GM23338 (cell line): ENCODE data around the gene CACNA1C. TPM values are rescaled to one million over a fixed set of nuclear protein-coding genes. Genes with fewer than 3 reads are reported as not detected.

ENCODE experiments used
- ATAC-seq: fragments of 200-7000 bp; cut with Tn5 transposase; 3 replicates; pipeline ENCODE4 v1.9.1; 2020
- DNase-seq: peaks from one replicate; pipeline ENCODE4 v3.0.0-alpha.2; 2015; ENCODE audit warnings: low spot score
- H2AFZ ChIP-seq: fragments of 200-600 bp; sonication (generic); 2 replicates; pipeline ENCODE4 v1.8.0; 2016; ENCODE audit warnings: antibody characterized with exemption, mild to moderate bottlenecking, moderate library complexity
- H3F3A ChIP-seq: fragments of 200-600 bp; sonication (generic); replicated peaks from 2 replicates; pipeline ENCODE4 v1.8.0; 2017; ENCODE audit warnings: antibody characterized with exemption, mixed run types, low read depth
- H3K27ac ChIP-seq: fragments of 200-600 bp; sonication (generic); 2 replicates; pipeline ENCODE4 v1.6.1; 2016; ENCODE audit warnings: low read depth
- H3K27me3 ChIP-seq: fragments of 200-600 bp; sonication (generic); 2 replicates; pipeline ENCODE4 v1.8.0; 2016; ENCODE audit warnings: mild to moderate bottlenecking, mixed run types, moderate library complexity; ENCODE audit not compliant: insufficient read depth
- H3K36me3 ChIP-seq: fragments of 200-600 bp; sonication (generic); 2 replicates; pipeline ENCODE4 v1.8.0; 2016; ENCODE audit warnings: mild to moderate bottlenecking; ENCODE audit not compliant: insufficient read depth
- H3K4me1 ChIP-seq: fragments of 200-600 bp; sonication (generic); 2 replicates; pipeline ENCODE4 v1.8.0; 2016; ENCODE audit warnings: mild to moderate bottlenecking, moderate library complexity; ENCODE audit not compliant: insufficient read depth
- H3K4me2 ChIP-seq: fragments of 200-600 bp; sonication (generic); 2 replicates; pipeline ENCODE4 v1.7.1; 2017; ENCODE audit warnings: mixed run types
- H3K4me3 ChIP-seq: fragments of 200-600 bp; sonication (generic); 2 replicates; pipeline ENCODE4 v1.6.1; 2016; ENCODE audit warnings: mixed run types
- H3K79me2 ChIP-seq: fragments of 200-600 bp; sonication (generic); replicated peaks from 2 replicates; pipeline ENCODE4 v1.8.0; 2017; ENCODE audit warnings: mild to moderate bottlenecking; ENCODE audit not compliant: insufficient read depth
- H3K9me2 ChIP-seq: fragments of 200-600 bp; sonication (generic); 2 replicates; pipeline ENCODE4 v1.8.0; 2017; ENCODE audit not compliant: insufficient read depth
- H4K20me1 ChIP-seq: fragments of 200-600 bp; sonication (generic); replicated peaks from 2 replicates; pipeline ENCODE4 v1.8.0; 2017; ENCODE audit warnings: mild to moderate bottlenecking; ENCODE audit not compliant: insufficient read depth
- H3K27ac Mint-ChIP-seq: 2 replicates; pipeline ENCODE4 v1.8.0; 2020; ENCODE audit warnings: inconsistent platforms, mild to moderate bottlenecking, moderate library complexity, mixed read lengths
- H3K27me3 Mint-ChIP-seq: 3 replicates; pipeline ENCODE4 v1.8.0; 2022; ENCODE audit warnings: low read depth, mild to moderate bottlenecking, moderate library complexity, mixed read lengths, inconsistent platforms; ENCODE audit not compliant: insufficient read depth, poor library complexity
- H3K36me3 Mint-ChIP-seq: 3 replicates; pipeline ENCODE4 v1.8.0; 2021; ENCODE audit warnings: low read depth, mild to moderate bottlenecking, inconsistent platforms, moderate library complexity, mixed read lengths
- H3K4me1 Mint-ChIP-seq: 3 replicates; pipeline ENCODE4 v1.8.0; 2020; ENCODE audit warnings: mild to moderate bottlenecking, inconsistent platforms, mixed read lengths
- H3K4me3 Mint-ChIP-seq: 3 replicates; pipeline ENCODE4 v1.8.0; 2021; ENCODE audit warnings: moderate library complexity, mild to moderate bottlenecking, inconsistent platforms, mixed read lengths
- H3K9me3 Mint-ChIP-seq: 3 replicates; pipeline ENCODE4 v1.8.0; 2020; ENCODE audit warnings: moderate library complexity, mild to moderate bottlenecking, inconsistent platforms, mixed read lengths
- CREB1 ChIP-seq: fragments of 250-450 bp; sonication (Bioruptor Pico); IDR thresholded peaks from 2 replicates; pipeline ENCODE4 v1.5.0; 2020; ENCODE audit warnings: low read depth, mild to moderate bottlenecking, moderate library complexity
- CTCF ChIP-seq, 2 experiments: fragments of 200-600 bp in 1 of 2; sonication (generic) in 1 of 2; conservative IDR thresholded peaks; 2 replicates each; pipeline versions ENCODE4 v1.5.1 to v1.6.1; 2016 to 2017; ENCODE audit warnings: antibody characterized with exemption in 2 of 2, low read depth in 2 of 2, mild to moderate bottlenecking in 2 of 2, moderate library complexity in 1 of 2
- ETS1 ChIP-seq: IDR thresholded peaks from 2 replicates; pipeline ENCODE4 v1.6.1; 2016; ENCODE audit warnings: antibody characterized with exemption
- EZH2 ChIP-seq: fragments of 200-600 bp; sonication (generic); IDR thresholded peaks from one replicate; pipeline ENCODE4 v1.8.0; 2017; ENCODE audit warnings: antibody characterized with exemption, mild to moderate bottlenecking, low read depth; ENCODE audit not compliant: unreplicated experiment
- EZH2phosphoT487 ChIP-seq: fragments of 200-600 bp; sonication (generic); IDR thresholded peaks from one replicate; pipeline ENCODE4 v1.8.1; 2018; ENCODE audit warnings: antibody characterized with exemption; ENCODE audit not compliant: unreplicated experiment
- JUNB ChIP-seq: IDR thresholded peaks from one replicate; pipeline ENCODE4 v1.6.1; 2016; ENCODE audit warnings: antibody characterized with exemption; ENCODE audit not compliant: unreplicated experiment
- NANOG ChIP-seq: IDR thresholded peaks from 2 replicates; pipeline ENCODE4 v1.6.1; 2016; ENCODE audit warnings: antibody characterized with exemption, borderline replicate concordance
- POLR2AphosphoS5 ChIP-seq: IDR thresholded peaks from 2 replicates; pipeline ENCODE4 v1.6.1; 2016; ENCODE audit warnings: antibody characterized with exemption, low read depth
- REST ChIP-seq: IDR thresholded peaks from one replicate; pipeline ENCODE4 v1.6.1; 2018; ENCODE audit warnings: antibody characterized with exemption; ENCODE audit not compliant: unreplicated experiment
- STAT1 ChIP-seq: IDR thresholded peaks from one replicate; pipeline ENCODE4 v1.6.1; 2016; ENCODE audit warnings: antibody characterized with exemption; ENCODE audit not compliant: unreplicated experiment
- ZNF114 ChIP-seq: fragments of 250-450 bp; sonication (Bioruptor Pico); IDR thresholded peaks from 2 replicates; pipeline ENCODE4 v1.5.0; 2020; ENCODE audit warnings: mild to moderate bottlenecking, moderate library complexity
- ZNF331 ChIP-seq: fragments of 250-450 bp; sonication (Bioruptor Pico); IDR thresholded peaks from 2 replicates; pipeline ENCODE4 v1.5.0; 2020; ENCODE audit warnings: low read depth, mild to moderate bottlenecking, moderate library complexity
- ZNF462 ChIP-seq: fragments of 250-450 bp; sonication (Bioruptor Pico); IDR thresholded peaks from 2 replicates; pipeline ENCODE4 v1.5.0; 2020; ENCODE audit warnings: mild to moderate bottlenecking, moderate library complexity
- polyA plus RNA-seq: library from polyadenylated mRNA; unstranded; fragments of >200 nt; fragmentation: Nextera tagmentation; extraction: Ambion mirVana; gene quantifications from 2 replicates; pipeline ENCODE4 v1.2.1, GENCODE V29; 2016
- total RNA-seq: library from RNA; depleted of rRNA; stranded (reverse); fragments of >200 nt; shearing (Covaris generic); gene quantifications from 2 replicates; pipeline ENCODE4 v1.2.3, GENCODE V29; 2014

CACNA1C gene
- total and polyA plus RNA-seq, 2 experiments from 2014 or later, result 0.78 to 2.1 TPM

GRCh38 chr12:2018391-2018790, 34.4 kb upstream of the CACNA1C start:
- Histone ChIP-seq H3K27ac (no peak overlapping the region), H3K79me2 (no peaks in the 10 kb centered on the region), H4K20me1 (no peaks in the 10 kb centered on the region), H3K36me3 (no peaks in the 10 kb centered on the region), H3K27me3 (no peaks in the 10 kb centered on the region), H3K4me2 (no peak overlapping the region), H3F3A (no peaks in the 10 kb centered on the region), H3K4me1 (peaks cover 3% of the 10 kb centered on the region; the same call in 1 of the 2 replicates), H3K4me3 (no peak overlapping the region), H2AFZ (peak overlapping the region; percentile 65; the same call in 1 of the 2 replicates), H3K9me2 (no peaks in the 10 kb centered on the region)
- no peaks in the 10 kb centered on the region for H3K36me3 Mint-ChIP-seq
- H3K4me1 Mint-ChIP-seq, result peaks cover 17% of the 10 kb centered on the region
- no peak overlapping the region for H3K4me3 Mint-ChIP-seq
- TF ChIP-seq NANOG (no peak), STAT1 (no peak), ZNF114 (CRISPR knock-in tag) (no peak), ZNF331 (CRISPR knock-in tag) (no peak), JUNB (no peak), EZH2phosphoT487 (no peak), EZH2 (no peak), ZNF462 (CRISPR knock-in tag) (no peak), CTCF (conservative IDR thresholded peaks at IDR 0.05; ENCODE audit: low read depth in 2 of 2) (no peak), CREB1 (no peak), REST (no peak), ETS1 (no peak), POLR2AphosphoS5 (no peak)
- H3K9me3 Mint-ChIP-seq, result no peaks in the 10 kb centered on the region; the same call in 2 of the 3 replicates
- no peak overlapping the region for H3K27ac Mint-ChIP-seq
- DNase-seq (no peak), ATAC-seq (no peak)
- H3K27me3 Mint-ChIP-seq, result peaks cover 2% of the 10 kb centered on the region
